ENCODE results near the gene HNRNPA2B1. TPM values are rescaled to one million over a fixed set of nuclear protein-coding genes. Genes with fewer than 3 reads are reported as not detected.

Gene HNRNPA2B1
- total RNA-seq, 4 donors from 2014 or later: 196 to 279 (median 208) TPM

- TF ChIP-seq CTCF (IDR thresholded peaks at IDR 0.05; ENCODE audit: low read depth): no peak
Observed at GRCh38 chr7:26160896-26161295, 39.6 kb downstream of the HNRNPA2B1 start.

GRCh38 chr7:26159243-26159642, 41.3 kb downstream of the HNRNPA2B1 start:
- no peak for TF ChIP-seq CTCF (IDR thresholded peaks at IDR 0.05; ENCODE audit: low read depth)

GRCh38 chr7:26157520-26158105, 42.9 kb downstream of the HNRNPA2B1 start:
- no peak for TF ChIP-seq CTCF (IDR thresholded peaks at IDR 0.05; ENCODE audit: low read depth)

GRCh38 chr7:26156451-26157420, 43.8 kb downstream of the HNRNPA2B1 start:
- TF ChIP-seq CTCF (IDR thresholded peaks at IDR 0.05; ENCODE audit: low read depth): no peak

GRCh38 chr7:26155531-26156375, 44.8 kb downstream of the HNRNPA2B1 start:
- TF ChIP-seq CTCF (IDR thresholded peaks at IDR 0.05; ENCODE audit: low read depth): no peak

GRCh38 chr7:26153823-26154783, 46.4 kb downstream of the HNRNPA2B1 start:
- no peak for TF ChIP-seq CTCF (IDR thresholded peaks at IDR 0.05; ENCODE audit: low read depth)
